Keratinocyte (primary cell): ENCODE results near the gene BANP. TPM values are rescaled to one million over a fixed set of nuclear protein-coding genes. Genes with fewer than 3 reads are reported as not detected.
"Not testable (repeated sequence)": the region's sequence is repeated elsewhere in the genome, so short reads cannot be mapped to it uniquely, and the experiment has no call there.

Experiments
- DNase-seq: peaks from one replicate; pipeline ENCODE4 v3.0.0-alpha.2; 2011; ENCODE audit warnings: low read depth, missing footprints, low spot score
- FAIRE-seq: peaks from 2 replicates; lab custom pipeline; 2011; peaks lifted over from hg19 to GRCh38; lab: Jason Lieb, UNC
- H2AFZ ChIP-seq: 2 replicates; pipeline ENCODE4 v1.6.0; 2012; ENCODE audit warnings: low read length, control low read depth, inconsistent platforms; ENCODE audit not compliant: control insufficient read depth
- H3K27ac ChIP-seq: 2 replicates; pipeline ENCODE4 v1.5.1; 2011; ENCODE audit warnings: low read length; ENCODE audit not compliant: control insufficient read depth, insufficient read depth
- H3K27me3 ChIP-seq: 3 replicates; pipeline ENCODE4 v1.6.0; 2011; ENCODE audit warnings: low read length; ENCODE audit not compliant: control insufficient read depth, insufficient read depth; ENCODE audit errors: extremely low read depth
- H3K36me3 ChIP-seq, 2 experiments: 2 replicates in 1 of 2; 3 replicates in 1 of 2; pipeline ENCODE4 v1.5.1; 2011; ENCODE audit warnings: low read length in 2 of 2, mild to moderate bottlenecking in 1 of 2; ENCODE audit not compliant: control insufficient read depth in 2 of 2, insufficient read depth in 2 of 2; ENCODE audit errors: extremely low read depth in 1 of 2
- H3K4me1 ChIP-seq: 3 replicates; pipeline ENCODE4 v1.5.1; 2011; ENCODE audit warnings: low read length; ENCODE audit not compliant: control insufficient read depth, insufficient read depth; ENCODE audit errors: extremely low read depth
- H3K4me2 ChIP-seq: 3 replicates; pipeline ENCODE4 v1.6.0; 2011; ENCODE audit warnings: low read depth, low read length; ENCODE audit not compliant: control insufficient read depth, insufficient read depth; ENCODE audit errors: extremely low read depth
- H3K4me3 ChIP-seq, 3 experiments: fragments of 200-600 bp in 1 of 3; sonication (generic) in 1 of 3; 2 replicates in 2 of 3; 3 replicates in 1 of 3; pipeline ENCODE4 v1.5.1; 2011 to 2016; ENCODE audit warnings: low read length in 3 of 3, mild to moderate bottlenecking in 3 of 3, control low read depth in 2 of 3, inconsistent platforms in 1 of 3, low read depth in 1 of 3, mixed read lengths in 1 of 3, mixed run types in 1 of 3, moderate library complexity in 1 of 3; ENCODE audit not compliant: control insufficient read depth in 2 of 3, insufficient read depth in 2 of 3; ENCODE audit errors: extremely low read depth in 1 of 3
- H3K79me2 ChIP-seq: 2 replicates; pipeline ENCODE4 v1.6.0; 2012; ENCODE audit warnings: low read length; ENCODE audit not compliant: control insufficient read depth, insufficient read depth
- H3K9ac ChIP-seq: 3 replicates; pipeline ENCODE4 v1.6.0; 2011; ENCODE audit warnings: low read length; ENCODE audit not compliant: control insufficient read depth, insufficient read depth; ENCODE audit errors: extremely low read depth
- H3K9me1 ChIP-seq: 3 replicates; pipeline ENCODE4 v1.6.0; 2011; ENCODE audit warnings: low read length; ENCODE audit not compliant: control insufficient read depth, insufficient read depth; ENCODE audit errors: extremely low read depth
- H3K9me3 ChIP-seq: 2 replicates; pipeline ENCODE4 v1.5.1; 2012; ENCODE audit warnings: low read depth, low read length; ENCODE audit not compliant: control insufficient read depth
- H4K20me1 ChIP-seq: 3 replicates; pipeline ENCODE4 v1.6.0; 2011; ENCODE audit warnings: low read length; ENCODE audit not compliant: control insufficient read depth, insufficient read depth; ENCODE audit errors: extremely low read depth
- EZH2 ChIP-seq: IDR thresholded peaks from one replicate; pipeline ENCODE4 v1.6.1; 2012; ENCODE audit warnings: inconsistent platforms, mild to moderate bottlenecking, low read length, moderate library complexity
- dilution Hi-C: fragments of 300-500 bp; cut with MboI; formaldehyde crosslinking; loops from one replicate; pipeline ENCODE4 v1.7.0; 2020; ENCODE audit warnings: low sequenced_read_pairs; ENCODE audit not compliant: extremely low pct_ligation_motif_present
- polyA plus RNA-seq, 5 experiments: library from polyadenylated mRNA; depleted of rRNA in 3 of 5; stranded (reverse) in 3 of 5; stranded (forward) in 1 of 5; unstranded in 1 of 5; fragments of >200 nt; gene quantifications; 1 replicate in 1 of 5; 2 replicates in 3 of 5; 3 replicates in 1 of 5; pipeline versions ENCODE4 v1.2.1 to v1.2.3, GENCODE V29; 2011 to 2012; ENCODE audit warnings: missing spikeins in 2 of 5, low read depth in 1 of 5, low replicate concordance in 1 of 5

The BANP gene
- polyA plus RNA-seq, 1 donor (not counting 4 experiments of a cell fraction or from before 2014, with no cell fraction given) = 10.8 TPM

DNA sequence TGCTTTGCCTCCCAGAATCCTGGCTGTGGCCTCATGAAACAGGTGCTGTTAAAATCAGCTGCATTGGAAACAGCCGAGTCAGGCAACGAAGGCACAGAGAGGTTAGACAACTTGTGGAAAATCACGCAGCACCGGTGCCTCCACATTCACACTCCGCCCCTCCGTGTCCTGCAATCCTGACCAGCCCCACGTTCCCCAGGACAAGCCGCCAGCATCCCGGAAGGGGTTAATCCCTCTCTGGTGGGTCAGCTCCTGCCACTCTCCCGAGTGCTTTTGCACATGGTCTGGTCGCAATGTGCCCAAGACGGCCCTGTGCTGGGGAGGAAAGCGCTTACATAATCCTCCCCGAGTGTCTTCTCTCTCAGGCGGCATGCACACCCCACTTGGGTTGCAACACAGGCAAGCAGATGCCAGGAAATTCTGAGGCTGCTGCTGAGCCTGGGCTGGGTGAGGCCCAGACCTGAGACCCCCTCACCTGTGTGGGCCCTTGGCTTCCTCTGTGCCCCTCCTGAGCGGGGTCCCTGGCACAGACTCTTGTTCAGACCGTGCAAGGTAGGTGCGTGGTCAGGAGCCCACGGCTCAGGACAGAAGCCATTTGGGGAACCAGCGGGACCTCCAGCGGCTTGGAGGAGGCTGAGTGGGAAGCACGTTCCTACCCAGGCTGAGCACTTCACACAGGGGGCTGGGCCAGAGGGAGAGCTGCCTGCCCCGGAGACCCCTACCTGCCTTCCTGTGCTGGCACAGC is 138.6 kb downstream of the BANP start:
- H3K9me3 ChIP-seq, H3K36me3 ChIP-seq, H4K20me1 ChIP-seq, H3K79me2 ChIP-seq, H3K9ac ChIP-seq, H3K27ac ChIP-seq, H3K9me1 ChIP-seq, H3K4me2 ChIP-seq, dilution Hi-C loops, H3K4me1 ChIP-seq, FAIRE-seq, DNase-seq, H2AFZ ChIP-seq, H3K4me3 ChIP-seq: not testable (repeated sequence)
- H3K27me3 ChIP-seq = peaks cover 65% of the 10 kb centered on the region
- peak; percentile 82 for TF ChIP-seq EZH2

DNA sequence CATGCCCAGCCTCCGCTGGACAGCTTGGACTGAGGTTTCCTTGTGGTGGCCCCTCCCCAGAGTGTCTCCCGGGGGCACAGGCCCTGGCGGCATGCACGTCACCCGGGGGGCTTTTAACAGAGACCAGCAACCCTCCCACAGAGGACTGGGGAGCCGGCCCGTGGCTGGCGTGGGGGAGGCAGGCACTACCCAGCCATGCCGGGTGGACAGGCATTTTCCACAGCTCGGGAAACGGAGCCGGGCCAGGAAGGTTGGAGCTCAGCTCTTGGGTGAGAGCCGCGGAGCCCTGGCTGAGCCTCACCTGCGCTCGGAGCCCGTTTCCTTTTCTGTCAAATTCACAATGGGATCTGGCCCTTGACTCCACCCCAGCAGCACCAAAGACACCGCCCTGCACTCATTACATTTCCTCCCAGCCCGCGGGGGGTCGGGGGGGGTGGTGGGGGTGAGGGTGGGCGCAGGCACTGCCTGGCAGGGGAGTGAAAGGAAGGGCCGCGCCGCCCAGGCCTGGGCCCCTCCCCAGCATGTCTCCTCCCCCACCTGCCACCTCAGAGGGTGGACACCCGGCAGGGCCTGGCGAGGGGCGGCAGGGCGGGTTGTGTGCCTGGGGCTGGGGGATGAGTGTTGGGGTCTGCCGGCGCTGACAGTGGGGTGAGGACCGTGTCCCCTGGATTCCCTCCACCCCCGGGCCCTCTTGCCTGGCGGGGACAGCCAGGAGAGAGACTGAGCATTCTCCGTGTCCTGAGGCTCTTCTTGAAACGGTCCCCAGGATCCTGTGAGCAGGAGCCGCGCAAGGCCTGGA is 139.3 kb downstream of the BANP start:
- H3K27me3 ChIP-seq = peaks cover 65% of the 10 kb centered on the region
- H4K20me1 ChIP-seq, H3K27ac ChIP-seq, DNase-seq, H3K9me3 ChIP-seq, H3K79me2 ChIP-seq, H3K4me2 ChIP-seq, dilution Hi-C loops, H3K9me1 ChIP-seq, FAIRE-seq, H3K9ac ChIP-seq, H2AFZ ChIP-seq, H3K4me1 ChIP-seq, H3K4me3 ChIP-seq, H3K36me3 ChIP-seq: not testable (repeated sequence)

DNA sequence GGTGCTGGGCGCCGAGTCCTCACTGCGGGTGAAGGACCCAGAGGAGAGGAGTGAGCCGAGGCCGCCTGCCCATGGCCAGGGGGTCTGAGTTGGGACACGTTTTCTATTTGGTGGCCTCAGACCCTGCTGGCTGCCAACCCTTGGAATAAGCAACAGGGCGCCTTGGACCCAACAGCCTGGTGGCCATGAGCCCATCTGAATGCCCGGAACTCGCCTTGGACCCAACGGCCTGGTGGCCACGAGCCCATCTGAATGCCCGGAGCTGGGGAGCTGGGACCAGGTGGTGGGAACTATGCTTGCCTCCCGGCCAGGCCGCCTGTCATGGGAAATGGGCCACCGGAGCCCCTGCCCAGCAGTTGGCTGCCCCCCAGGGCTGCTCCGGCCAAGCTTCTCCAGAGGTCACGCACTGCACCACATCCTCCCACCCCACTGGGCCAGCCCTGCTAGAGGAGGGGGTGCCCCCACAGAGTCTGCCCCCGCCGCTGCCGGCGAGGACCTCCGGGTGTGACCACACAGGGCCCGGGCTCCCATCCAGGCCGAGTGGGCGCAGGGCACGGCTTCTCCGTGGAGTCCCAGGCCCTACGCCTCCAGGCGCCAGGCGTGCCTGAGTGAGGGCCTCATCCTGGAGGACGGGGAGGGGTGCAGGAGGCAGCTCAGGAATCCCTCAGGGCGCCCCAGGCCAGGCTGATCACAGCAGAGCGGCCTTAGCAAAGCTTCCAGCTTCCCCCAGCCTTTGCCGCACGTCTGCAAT is 140.2 kb downstream of the BANP start:
- FAIRE-seq, H3K4me3 ChIP-seq, H3K9me3 ChIP-seq, H3K79me2 ChIP-seq, H3K9me1 ChIP-seq, H2AFZ ChIP-seq, H3K36me3 ChIP-seq, DNase-seq, H3K4me1 ChIP-seq, H3K4me2 ChIP-seq, H3K27ac ChIP-seq, H3K9ac ChIP-seq, H4K20me1 ChIP-seq, dilution Hi-C loops: not testable (repeated sequence)
- peaks cover 58% of the 10 kb centered on the region for H3K27me3 ChIP-seq

DNA sequence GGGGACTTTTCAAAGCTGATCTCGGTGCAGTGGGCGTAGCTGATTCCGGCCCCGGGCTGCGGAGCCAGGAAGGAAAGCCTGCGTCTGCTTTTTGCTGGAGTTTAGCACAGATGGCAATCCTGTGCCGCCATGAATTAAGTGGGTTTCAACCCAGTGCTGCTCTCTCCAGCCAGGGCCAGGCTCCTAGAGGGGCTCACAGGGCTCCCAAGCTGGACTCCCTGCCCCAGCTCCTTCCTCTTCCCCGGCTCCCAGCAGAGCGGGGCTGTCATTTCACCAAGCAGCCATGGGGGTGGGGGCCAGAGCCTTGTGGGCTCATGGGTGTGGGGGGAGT is 140.7 kb downstream of the BANP start:
- H2AFZ ChIP-seq, H3K79me2 ChIP-seq, DNase-seq, H3K4me3 ChIP-seq, H3K9ac ChIP-seq, FAIRE-seq, H3K4me1 ChIP-seq, H3K27ac ChIP-seq, H3K4me2 ChIP-seq, H4K20me1 ChIP-seq, H3K9me1 ChIP-seq, H3K36me3 ChIP-seq, H3K9me3 ChIP-seq, dilution Hi-C loops: not testable (repeated sequence)
- H3K27me3 ChIP-seq = peaks cover 54% of the 10 kb centered on the region
